Measurements from ENCODE around the gene SNRPA. TPM values are rescaled to one million over a fixed set of nuclear protein-coding genes. Genes with fewer than 3 reads are reported as not detected.

Gene SNRPA
- total RNA-seq, 1 experiment from 2014 or later, result 71.7 TPM

Other genes starting within 250 kb of the SNRPA start
- gene SHKBP1, start 174.3 kb upstream of the SNRPA start, total RNA-seq (2014; rRNA removed; shearing (Covaris generic)), result 26.6 and 30.9 TPM in 2 replicates
- 4.7 and 5.6 TPM in 2 replicates for gene LTBP4, start 149.8 kb upstream of the SNRPA start, total RNA-seq (2014; rRNA removed; shearing (Covaris generic))
- gene NUMBL, start 60.6 kb upstream of the SNRPA start, total RNA-seq (2014; rRNA removed; shearing (Covaris generic)), result 18.4 TPM in 2 replicates
- gene COQ8B, start 34.3 kb upstream of the SNRPA start, total RNA-seq (2014; rRNA removed; shearing (Covaris generic)), result 11.9 and 19.1 TPM in 2 replicates
- 4.0 and 5.1 TPM in 2 replicates for gene ITPKC, start 34.1 kb upstream of the SNRPA start, total RNA-seq (2014; rRNA removed; shearing (Covaris generic))
- 0.21 and 0.39 TPM in 2 replicates for gene ACTMAP, start 726 bp upstream of the SNRPA start, total RNA-seq (2014; rRNA removed; shearing (Covaris generic))
- 1.1 TPM in 1 of 2 replicates, not detected in the other for gene MIA, start 24.3 kb downstream of the SNRPA start, total RNA-seq (2014; rRNA removed; shearing (Covaris generic))
- gene RAB4B, start 27.0 kb downstream of the SNRPA start, total RNA-seq (2014; rRNA removed; shearing (Covaris generic)), result 15.9 and 18.8 TPM in 2 replicates
- 25.7 and 30.5 TPM in 2 replicates for gene EGLN2, start 48.0 kb downstream of the SNRPA start, total RNA-seq (2014; rRNA removed; shearing (Covaris generic))
- gene CYP2A6, start 99.2 kb downstream of the SNRPA start, total RNA-seq (2014; rRNA removed; shearing (Covaris generic)), result not detected in 2 replicates
- gene CYP2A7, start 131.0 kb downstream of the SNRPA start, total RNA-seq (2014; rRNA removed; shearing (Covaris generic)), result not detected in 2 replicates
- not detected in 2 replicates for gene CYP2B6, start 240.1 kb downstream of the SNRPA start, total RNA-seq (2014; rRNA removed; shearing (Covaris generic))